Measurements from ENCODE around the gene PDE4B. TPM values are rescaled to one million over a fixed set of nuclear protein-coding genes. Genes with fewer than 3 reads are reported as not detected.

PDE4B gene
- polyA plus RNA-seq, 1 donor from 2014 or later, result 135 TPM

DNA sequence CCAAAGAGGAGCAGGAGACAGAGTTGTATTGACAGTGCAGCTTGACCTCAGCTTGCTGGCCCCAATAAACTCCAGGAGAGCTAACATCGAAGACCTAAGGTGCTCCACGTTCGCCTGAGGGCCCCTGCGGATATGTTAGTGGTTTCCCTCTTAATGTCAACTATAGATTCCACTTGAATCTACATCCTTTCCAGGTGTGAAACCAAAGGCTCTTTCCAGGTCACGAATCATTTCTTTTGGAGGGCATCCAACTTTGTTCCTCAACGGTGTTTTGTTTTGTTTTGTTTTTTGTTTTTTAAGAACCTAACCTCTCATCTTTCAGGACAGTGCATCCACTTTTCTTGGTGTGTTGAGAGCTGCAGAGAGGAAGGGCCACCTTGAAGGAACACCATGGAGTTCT is 473.7 kb downstream of the PDE4B start:
- H3F3A ChIP-seq (ENCODE audit: insufficient read depth, low read length, poor library complexity, severe bottlenecking), result no peaks in the 10 kb centered on the region
- H3K36me3 ChIP-seq (ENCODE audit: insufficient read depth, low read length), result no peaks in the 10 kb centered on the region
- no peaks in the 10 kb centered on the region for H3K27me3 ChIP-seq (ENCODE audit: insufficient read depth, low read depth, low read length)
- H3K4me2 ChIP-seq (ENCODE audit: low read length), result no peak overlapping the region
- no peaks in the 10 kb centered on the region for H3K79me2 ChIP-seq (replicated peaks; ENCODE audit: insufficient read depth, low read length)
- no peak overlapping the region for H3K9ac ChIP-seq (ENCODE audit: low read length)
- H3K9me3 ChIP-seq (ENCODE audit: low read length), result no peaks in the 10 kb centered on the region
- H3K27ac ChIP-seq (ENCODE audit: low read length), result no peak overlapping the region
- no peak overlapping the region for H2AFZ ChIP-seq (ENCODE audit: low read depth, low read length)
- no peak for TF ChIP-seq SMC3 (conservative IDR thresholded peaks at IDR 0.05; ENCODE audit: poor library complexity)
- no peak for TF ChIP-seq EP300 (conservative IDR thresholded peaks at IDR 0.05; ENCODE audit: poor library complexity, severe bottlenecking)
- no peak for TF ChIP-seq POLR2AphosphoS5 (IDR thresholded peaks at IDR 0.05)
- TF ChIP-seq EZH2 (IDR thresholded peaks at IDR 0.05; ENCODE audit: borderline replicate concordance, insufficient read depth, low read length, poor library complexity, severe bottlenecking), result no peak
- TF ChIP-seq CTCF (IDR thresholded peaks at IDR 0.05; ENCODE audit: poor library complexity, severe bottlenecking), result no peak
- no peak for TF ChIP-seq TAF1 (IDR thresholded peaks at IDR 0.05; ENCODE audit: low read depth)
- TF ChIP-seq MXI1 (conservative IDR thresholded peaks at IDR 0.05; ENCODE audit: poor library complexity, severe bottlenecking), result no peak
- no peak for TF ChIP-seq RAD21 (conservative IDR thresholded peaks at IDR 0.05)
- H3K4me3 ChIP-seq (ENCODE audit: low read length), result no peak overlapping the region
- H3K9me2 ChIP-seq (ENCODE audit: insufficient read depth, low read length), result no peaks in the 10 kb centered on the region
- no peaks in the 10 kb centered on the region for H4K20me1 ChIP-seq (ENCODE audit: insufficient read depth)

- TF ChIP-seq SMC3 (conservative IDR thresholded peaks at IDR 0.05; ENCODE audit: poor library complexity) (no peak), REST (IDR thresholded peaks at IDR 0.05; ENCODE audit: borderline replicate concordance) (no peak), RAD21 (conservative IDR thresholded peaks at IDR 0.05) (no peak), TAF1 (IDR thresholded peaks at IDR 0.05; ENCODE audit: low read depth) (no peak), POLR2AphosphoS5 (IDR thresholded peaks at IDR 0.05) (no peak), EZH2 (IDR thresholded peaks at IDR 0.05; ENCODE audit: borderline replicate concordance, insufficient read depth, low read length, poor library complexity, severe bottlenecking) (no peak)
- Histone ChIP-seq H3K4me2 (ENCODE audit: low read length) (no peak overlapping the region), H3K36me3 (ENCODE audit: insufficient read depth, low read length) (no peaks in the 10 kb centered on the region), H3K9ac (ENCODE audit: low read length) (no peak overlapping the region), H3K27me3 (ENCODE audit: insufficient read depth, low read depth, low read length) (no peaks in the 10 kb centered on the region), H3K79me2 (replicated peaks; ENCODE audit: insufficient read depth, low read length) (no peaks in the 10 kb centered on the region), H3F3A (ENCODE audit: insufficient read depth, low read length, poor library complexity, severe bottlenecking) (no peaks in the 10 kb centered on the region), H4K20me1 (ENCODE audit: insufficient read depth) (no peaks in the 10 kb centered on the region), H3K4me3 (ENCODE audit: low read length) (no peak overlapping the region), H3K9me2 (ENCODE audit: insufficient read depth, low read length) (no peaks in the 10 kb centered on the region), H3K27ac (ENCODE audit: low read length) (no peak overlapping the region), H3K9me3 (ENCODE audit: low read length) (no peaks in the 10 kb centered on the region), H2AFZ (ENCODE audit: low read depth, low read length) (no peak overlapping the region)
Measured at GRCh38 chr1:66266756-66267155, 474.1 kb downstream of the PDE4B start.

Measured in neural cell (in vitro differentiated cells).